Body of pancreas (tissue), 4 donors: Measurements from ENCODE around the gene RAP1GDS1. TPM values are rescaled to one million over a fixed set of nuclear protein-coding genes. Genes with fewer than 3 reads are reported as not detected.

Source experiments
- ATAC-seq: fragments of 150-250 bp; one replicate; pipeline ENCODE4 v1.9.1; 2016
- DNase-seq, 4 donors: peaks; one replicate each; pipeline ENCODE4 v3.0.0-alpha.2; 2019
- H3K27ac ChIP-seq, 4 donors: fragments of 200-600 bp; sonication (generic); 1 replicate in 3 of 4; 2 replicates in 1 of 4; pipeline versions ENCODE4 v1.5.1 to v1.6.1; 2016 to 2019; ENCODE audit warnings: mild to moderate bottlenecking in 1 of 4, mixed read lengths in 1 of 4, moderate library complexity in 1 of 4
- H3K27me3 ChIP-seq, 2 donors: fragments of 200-600 bp; sonication (generic); one replicate each; pipeline ENCODE4 v1.6.0; 2016; ENCODE audit warnings: mild to moderate bottlenecking in 1 of 2
- H3K36me3 ChIP-seq, 2 donors: fragments of 200-600 bp; sonication (generic); replicated peaks in 1 of 2; 2 replicates each; pipeline ENCODE4 v1.5.1; 2016; ENCODE audit warnings: low read depth in 2 of 2; ENCODE audit not compliant: insufficient read depth in 1 of 2
- H3K4me1 ChIP-seq: fragments of 200-600 bp; sonication (generic); one replicate; pipeline ENCODE4 v1.6.0; 2016
- H3K4me3 ChIP-seq, 2 donors: fragments of 200-600 bp; sonication (generic); 1 replicate in 1 of 2; 2 replicates in 1 of 2; pipeline ENCODE4 v1.5.1; 2016 to 2019
- H3K9me3 ChIP-seq, 3 donors: fragments of 200-600 bp; sonication (generic); 1 replicate in 2 of 3; 2 replicates in 1 of 3; pipeline ENCODE4 v1.5.1; 2016
- CTCF ChIP-seq, 7 experiments: fragments of 450-650 bp in 4 of 7; fragments of 200-600 bp in 3 of 7; sonication (generic) in 3 of 7; IDR thresholded peaks; one replicate each; pipeline ENCODE4 v1.5.1; 2016 to 2019; ENCODE audit warnings: antibody characterized with exemption in 7 of 7
- POLR2A ChIP-seq, 3 donors: fragments of 450-650 bp; IDR thresholded peaks; one replicate each; pipeline ENCODE4 v1.6.1; 2016; ENCODE audit warnings: antibody characterized with exemption in 3 of 3, mild to moderate bottlenecking in 2 of 3
- WGBS, 2 donors: methylation state at CpG; one replicate each; pipeline ENCODE4 v1.1.5; 2017; 5-methylcytosine and 5-hydroxymethylcytosine counted together
- intact Hi-C: fragments of 100-400 bp; cut with DNase I; formaldehyde crosslinking; loops from one replicate; pipeline ENCODE4 v1.15.1; 2023
- total RNA-seq, 2 donors: library from RNA; depleted of rRNA; stranded (reverse); fragments of >200 nt; gene quantifications; one replicate each; pipeline ENCODE4 v1.1.0, GENCODE V29; 2016

RAP1GDS1 gene
- total RNA-seq, 2 donors from 2014 or later, result 13.2 to 41.2 TPM

- H3K27me3 ChIP-seq, result no peaks in the 10 kb centered on the region
- H3K4me3 ChIP-seq, result no peak overlapping the region
- DNase-seq (no peak), ATAC-seq (no peak)
- TF ChIP-seq POLR2A (IDR thresholded peaks at IDR 0.05) (no peak), CTCF (IDR thresholded peaks at IDR 0.05) (no peak)
- H3K9me3 ChIP-seq, result peaks cover 0 to 28% (median 0%) of the 10 kb centered on the region in 3 donors
- intact Hi-C loops, result no loop called here
- 95% methylated on average over 3 of the region's 3 CpGs for WGBS, 2 donors
- peaks cover 0 to 2% of the 10 kb centered on the region in 2 donors for H3K36me3 ChIP-seq
- no peak overlapping the region for H3K27ac ChIP-seq
- H3K4me1 ChIP-seq, result no peaks in the 10 kb centered on the region
Observed at GRCh38 chr4:98369322-98369721, 108.1 kb downstream of the RAP1GDS1 start.

- intact Hi-C loops, result no loop called here
- 93 to 95% methylated on average over 5 of the region's 5 CpGs for WGBS, 2 donors
- DNase-seq, result no peak
- H3K9me3 ChIP-seq, result no peaks in the 10 kb centered on the region
- no peak overlapping the region for H3K4me3 ChIP-seq
- H3K27ac ChIP-seq, result no peak overlapping the region
- ATAC-seq, result no peak
- TF ChIP-seq POLR2A (IDR thresholded peaks at IDR 0.05), result no peak
- no peak for TF ChIP-seq CTCF (IDR thresholded peaks at IDR 0.05)
- H3K36me3 ChIP-seq, result no peaks in the 10 kb centered on the region
- H3K4me1 ChIP-seq, result no peaks in the 10 kb centered on the region
- no peaks in the 10 kb centered on the region for H3K27me3 ChIP-seq
Observed at GRCh38 chr4:98374643-98375042, 113.5 kb downstream of the RAP1GDS1 start.

- intact Hi-C loops, result no loop called here
- no peaks in the 10 kb centered on the region for H3K27me3 ChIP-seq
- WGBS, 2 donors, result 61 to 78% methylated on average over 1 of the region's 1 CpG
- H3K27ac ChIP-seq, result no peak overlapping the region
- ATAC-seq, result no peak
- H3K36me3 ChIP-seq, result no peaks in the 10 kb centered on the region
- no peak for TF ChIP-seq POLR2A (IDR thresholded peaks at IDR 0.05)
- no peak for TF ChIP-seq CTCF (IDR thresholded peaks at IDR 0.05)
- no peaks in the 10 kb centered on the region for H3K9me3 ChIP-seq
- no peak for DNase-seq
- H3K4me3 ChIP-seq, result no peak overlapping the region
- H3K4me1 ChIP-seq, result peaks cover 6% of the 10 kb centered on the region
Observed at GRCh38 chr4:98377559-98377958, 116.4 kb downstream of the RAP1GDS1 start.

- no peak overlapping the region for H3K4me3 ChIP-seq
- ATAC-seq (no peak), DNase-seq (no peak)
- no peaks in the 10 kb centered on the region for H3K36me3 ChIP-seq
- no peak for TF ChIP-seq CTCF (IDR thresholded peaks at IDR 0.05)
- TF ChIP-seq POLR2A (IDR thresholded peaks at IDR 0.05), result no peak
- peaks cover 6% of the 10 kb centered on the region for H3K4me1 ChIP-seq
- WGBS, 2 donors, result 66 to 79% methylated on average over 2 of the region's 2 CpGs
- H3K9me3 ChIP-seq, result no peaks in the 10 kb centered on the region
- no peaks in the 10 kb centered on the region for H3K27me3 ChIP-seq
- intact Hi-C loops, result no loop called here
- no peak overlapping the region for H3K27ac ChIP-seq
Observed at GRCh38 chr4:98381306-98381705, 120.1 kb downstream of the RAP1GDS1 start.

- H3K27ac ChIP-seq, result no peak overlapping the region
- no peaks in the 10 kb centered on the region for H3K27me3 ChIP-seq
- intact Hi-C loops, result no loop called here
- H3K36me3 ChIP-seq, result no peaks in the 10 kb centered on the region
- 85 to 89% methylated on average over 3 of the region's 3 CpGs for WGBS, 2 donors
- H3K4me1 ChIP-seq, result peaks cover 6% of the 10 kb centered on the region
- no peak for DNase-seq
- no peaks in the 10 kb centered on the region for H3K9me3 ChIP-seq
- TF ChIP-seq POLR2A (IDR thresholded peaks at IDR 0.05) (no peak), CTCF (IDR thresholded peaks at IDR 0.05) (no peak)
- no peak overlapping the region for H3K4me3 ChIP-seq
- no peak for ATAC-seq
Observed at GRCh38 chr4:98383431-98384106, 122.4 kb downstream of the RAP1GDS1 start.
